ENCODE measurements around the gene EGFL8. TPM values are rescaled to one million over a fixed set of nuclear protein-coding genes. Genes with fewer than 3 reads are reported as not detected.

Gene EGFL8
- total and polyA plus RNA-seq, 4 donors, result 1.8 to 8.2 (median 1.9) TPM

GRCh38 chr6:32194825-32195651 lies 30.6 kb downstream of the EGFL8 start:
- Histone ChIP-seq H3K9ac (ENCODE audit: low read depth in 1 of 2, low read length in 2 of 2) (peak overlapping the region; percentile 66 to 84), H3K9me3 (ENCODE audit: control insufficient read depth in 4 of 4, low read length in 3 of 4) (no peaks in the 10 kb centered on the region), H3K27me3 (ENCODE audit: control insufficient read depth in 4 of 4, insufficient read depth in 4 of 4, low read length in 3 of 4) (no peaks in the 10 kb centered on the region), H3K36me3 (ENCODE audit: control insufficient read depth in 4 of 4, insufficient read depth in 3 of 4, low read depth in 1 of 4, low read length in 3 of 4) (no peaks in the 10 kb centered on the region), H3K4me3 (ENCODE audit: low read depth in 1 of 3, low read length in 3 of 3) (peak overlapping the region; percentile 38 to 53 (median 50)), H3K27ac (ENCODE audit: low read depth in 1 of 2, low read length in 2 of 2) (peak overlapping the region; percentile 82 to 99), H3K4me1 (ENCODE audit: control insufficient read depth in 4 of 4, insufficient read depth in 4 of 4, low read length in 3 of 4) (peaks cover 3 to 33% (median 17%) of the 10 kb centered on the region in 4 donors)
- peak; percentile 65 for DNase-seq (ENCODE audit: low spot score)
- TF ChIP-seq RXRA (IDR thresholded peaks at IDR 0.05) (no peak), REST (IDR thresholded peaks at IDR 0.05) (no peak), MAX (IDR thresholded peaks at IDR 0.05) (no peak), HNF4A (conservative IDR thresholded peaks at IDR 0.05) (peak in 1 of 2 donors; percentile 29), FOXA1 (IDR thresholded peaks at IDR 0.05) (no peak), ATF3 (IDR thresholded peaks at IDR 0.05) (no peak), GABPA (IDR thresholded peaks at IDR 0.05 in 1 of 2, conservative IDR thresholded peaks at IDR 0.05 in 1 of 2) (no peak), ZBTB33 (IDR thresholded peaks at IDR 0.05) (no peak), FOXA2 (IDR thresholded peaks at IDR 0.05) (no peak), JUND (IDR thresholded peaks at IDR 0.05) (peak in 1 of 2 donors; percentile 48), CTCF (IDR thresholded peaks at IDR 0.05; ENCODE audit: low read depth, low read length, missing input control) (peak; percentile 41), EGR1 (IDR thresholded peaks at IDR 0.05; ENCODE audit: low read depth in 2 of 2) (no peak), SP1 (IDR thresholded peaks at IDR 0.05) (no peak), RAD21 (IDR thresholded peaks at IDR 0.05) (peak; percentile 33 to 52), YY1 (IDR thresholded peaks at IDR 0.05) (no peak), NR2F2 (IDR thresholded peaks at IDR 0.05) (no peak), TAF1 (conservative IDR thresholded peaks at IDR 0.05) (no peak), HNF4G (IDR thresholded peaks at IDR 0.05) (no peak)
- WGBS, result 18% methylated on average over 15 of the region's 15 CpGs
